Activated naive CD4-positive, alpha-beta T cell treated with anti-CD3 and anti-CD28 coated beads, Interleukin-2, amount 10 ng/mL, durations not matched to agents 7 days and 5 days (primary cell): ENCODE measurements around the gene TAPT1.

Experiments
- CTCF ChIA-PET: fragments of 350-600 bp; sonication (Branson Sonifier 250); formaldehyde crosslinking; loops from one replicate; lab custom pipeline; 2021; ENCODE audit warnings: antibody characterized with exemption; lab: Charles Lee
- DNase-seq: peaks from one replicate; pipeline ENCODE4 v3.0.0-alpha.2; 2020
- H3K27ac Mint-ChIP-seq: one replicate; pipeline ENCODE4 v1.8.0; 2021; ENCODE audit warnings: mild to moderate bottlenecking, moderate library complexity, mixed read lengths
- H3K27me3 Mint-ChIP-seq: one replicate; pipeline ENCODE4 v1.8.0; 2021; ENCODE audit warnings: mild to moderate bottlenecking, mixed read lengths
- H3K36me3 Mint-ChIP-seq: one replicate; pipeline ENCODE4 v1.8.0; 2021; ENCODE audit warnings: mixed read lengths
- H3K4me1 Mint-ChIP-seq: one replicate; pipeline ENCODE4 v1.8.0; 2021; ENCODE audit warnings: mixed read lengths
- H3K4me3 Mint-ChIP-seq: one replicate; pipeline ENCODE4 v1.8.0; 2021; ENCODE audit warnings: mild to moderate bottlenecking, moderate library complexity, mixed read lengths
- H3K9me3 Mint-ChIP-seq: one replicate; pipeline ENCODE4 v1.8.0; 2021; ENCODE audit warnings: mixed read lengths

The TAPT1 gene

DNA sequence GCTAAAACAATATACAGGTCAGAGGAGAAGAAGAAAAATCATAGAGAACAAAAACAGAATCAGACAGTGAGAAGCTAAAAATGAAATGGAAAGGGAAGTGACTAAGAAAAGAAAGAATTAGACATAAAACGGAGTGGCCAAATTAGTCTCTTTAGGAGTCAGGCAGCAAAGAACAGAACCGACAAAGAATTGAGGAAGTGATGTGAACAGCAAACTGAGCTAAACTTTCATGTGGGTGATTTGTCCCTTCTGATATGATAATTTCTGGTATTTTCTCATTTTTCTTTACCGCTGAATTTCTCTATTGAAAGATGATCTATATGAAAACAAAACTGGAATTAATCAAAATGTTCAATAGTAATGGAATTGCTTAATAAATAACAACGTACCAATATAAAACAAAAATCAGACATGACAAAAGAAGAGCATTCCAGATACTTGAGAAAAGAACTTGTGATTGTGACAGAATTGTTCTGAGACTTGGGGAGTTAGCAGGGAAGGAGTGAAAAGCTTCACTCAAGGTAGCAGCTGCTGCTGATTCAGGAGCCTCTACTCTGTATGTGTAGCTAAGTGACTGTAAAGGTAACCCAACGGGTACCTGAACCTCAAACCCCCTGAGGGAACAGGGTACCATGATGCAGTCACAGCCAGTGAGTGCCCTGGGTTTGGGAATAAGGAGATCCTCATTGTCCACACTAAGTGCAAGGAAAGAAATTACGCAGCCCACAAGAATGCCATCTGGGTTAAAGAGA, 8.8 kb downstream of the TAPT1 start:
- Mint-ChIP-seq H3K27ac (peak overlapping the region; percentile 78), H3K27me3 (no peaks in the 10 kb centered on the region), H3K9me3 (no peaks in the 10 kb centered on the region), H3K4me1 (peaks cover 67% of the 10 kb centered on the region), H3K36me3 (peaks cover 53% of the 10 kb centered on the region), H3K4me3 (no peak overlapping the region)
- CTCF ChIA-PET: interaction anchor here (0.7 to 2.4 kb wide), 2 partner anchors 9 to 1216 kb away, joined by 3 to 14 read pairs; no protein-coding TSS in a partner anchor
- DNase-seq: no peak

DNA sequence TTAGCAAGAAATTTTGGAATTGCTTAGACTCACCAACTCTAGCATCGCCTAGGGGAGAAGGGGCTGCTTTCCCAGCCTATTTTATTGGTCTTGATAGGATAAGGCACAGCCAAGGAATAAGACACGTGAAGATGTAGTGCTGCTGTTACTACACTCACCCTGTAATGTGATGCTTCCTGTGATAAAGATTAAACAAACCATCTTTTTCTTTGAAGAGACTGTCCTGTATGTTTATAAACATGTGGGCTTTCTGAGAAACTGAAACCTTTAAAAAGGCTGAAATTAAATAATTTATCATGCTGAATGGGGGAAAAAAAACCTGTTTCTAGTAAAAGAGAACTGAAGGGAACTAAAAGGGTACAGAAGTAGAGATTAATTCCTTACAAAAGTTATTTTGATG, 13.2 kb downstream of the TAPT1 start:
- no peaks in the 10 kb centered on the region for H3K27me3 Mint-ChIP-seq
- H3K9me3 Mint-ChIP-seq: no peaks in the 10 kb centered on the region
- CTCF ChIA-PET: interaction anchor here (1.1 to 1.7 kb wide), 2 partner anchors 11 to 14 kb away, joined by 4 read pairs; no protein-coding TSS in a partner anchor
- peak overlapping the region; percentile 14 for H3K4me3 Mint-ChIP-seq
- peaks cover 47% of the 10 kb centered on the region for H3K36me3 Mint-ChIP-seq
- DNase-seq: no peak
- peaks cover 56% of the 10 kb centered on the region for H3K4me1 Mint-ChIP-seq
- peak overlapping the region; percentile 53 for H3K27ac Mint-ChIP-seq

- Mint-ChIP-seq H3K9me3 (no peaks in the 10 kb centered on the region), H3K4me1 (peaks cover 52% of the 10 kb centered on the region), H3K27me3 (no peaks in the 10 kb centered on the region), H3K4me3 (no peak overlapping the region), H3K36me3 (peaks cover 46% of the 10 kb centered on the region), H3K27ac (no peak overlapping the region)
- DNase-seq: no peak
- CTCF ChIA-PET: interaction anchor here (1.7 kb wide), 1 partner anchor 13 kb away, joined by 4 read pairs; no protein-coding TSS in a partner anchor
These were observed 14.0 kb downstream of the TAPT1 start for GRCh38 chr4:16212138-16212782.

- H3K9me3 Mint-ChIP-seq: no peaks in the 10 kb centered on the region
- H3K36me3 Mint-ChIP-seq: peaks cover 19% of the 10 kb centered on the region
- H3K4me3 Mint-ChIP-seq: no peak overlapping the region
- H3K4me1 Mint-ChIP-seq: peaks cover 28% of the 10 kb centered on the region
- no peak for DNase-seq
- H3K27me3 Mint-ChIP-seq: no peaks in the 10 kb centered on the region
- CTCF ChIA-PET: interaction anchor here (2.3 to 3.2 kb wide), 3 partner anchors 8 to 11 kb away, joined by 14 to 17 read pairs (median 16); no protein-coding TSS in a partner anchor
- no peak overlapping the region for H3K27ac Mint-ChIP-seq
These were observed 18.9 kb downstream of the TAPT1 start for GRCh38 chr4:16207409-16207808.

DNA sequence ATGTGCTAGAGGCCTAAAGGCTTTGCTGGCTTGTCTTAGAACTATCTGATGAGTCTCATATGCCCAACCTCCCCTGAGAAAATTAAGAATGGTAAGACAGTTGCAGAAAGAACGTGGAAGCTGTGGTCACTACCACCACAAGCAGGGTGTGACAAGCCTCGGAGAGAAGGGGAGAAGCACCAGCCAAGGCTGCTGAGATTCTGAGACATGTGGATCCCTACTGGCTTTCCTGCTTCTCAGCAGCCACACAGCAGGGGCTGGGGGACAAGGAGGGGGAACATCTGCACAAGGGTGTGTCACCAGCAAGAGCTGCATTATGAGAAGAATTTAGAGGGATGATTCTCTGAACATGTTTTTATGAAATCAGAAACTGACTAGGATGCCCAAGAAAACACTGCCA, 19.4 kb downstream of the TAPT1 start:
- no peak overlapping the region for H3K4me3 Mint-ChIP-seq
- no peak for DNase-seq
- no peaks in the 10 kb centered on the region for H3K27me3 Mint-ChIP-seq
- peaks cover 22% of the 10 kb centered on the region for H3K4me1 Mint-ChIP-seq
- CTCF ChIA-PET: interaction anchor here (1.7 to 3.2 kb wide), 3 partner anchors 10 to 14 kb away, joined by 8 to 17 read pairs (median 14); no protein-coding TSS in a partner anchor
- H3K9me3 Mint-ChIP-seq: no peaks in the 10 kb centered on the region
- no peak overlapping the region for H3K27ac Mint-ChIP-seq
- peaks cover 19% of the 10 kb centered on the region for H3K36me3 Mint-ChIP-seq

DNA sequence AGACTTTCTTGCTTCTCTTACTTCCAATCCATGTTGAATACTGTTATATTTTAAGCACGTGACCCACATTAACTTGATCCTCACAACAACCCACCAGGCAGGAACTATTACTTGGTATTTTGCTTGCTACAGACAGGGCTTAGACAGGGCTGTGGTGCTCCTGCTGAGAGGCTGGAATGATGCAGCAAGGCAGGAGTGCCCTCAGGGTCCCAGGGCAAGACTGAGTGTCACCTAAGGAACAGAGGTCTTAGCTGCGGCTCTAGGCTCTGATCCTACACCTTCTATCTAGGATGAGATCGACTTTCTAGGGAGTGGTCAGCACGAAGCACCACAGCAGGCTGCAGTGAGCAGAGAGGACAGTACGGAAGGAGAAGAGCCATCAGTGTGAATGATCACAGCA, 20.0 kb downstream of the TAPT1 start:
- Mint-ChIP-seq H3K9me3 (no peaks in the 10 kb centered on the region), H3K4me3 (no peak overlapping the region), H3K27me3 (no peaks in the 10 kb centered on the region), H3K4me1 (peaks cover 21% of the 10 kb centered on the region), H3K27ac (no peak overlapping the region), H3K36me3 (peaks cover 22% of the 10 kb centered on the region)
- CTCF ChIA-PET: interaction anchor here (0.6 to 3.2 kb wide), 12 partner anchors 8 to 178 kb away, joined by 3 to 17 read pairs (median 4); no protein-coding TSS in a partner anchor
- no peak for DNase-seq

DNA sequence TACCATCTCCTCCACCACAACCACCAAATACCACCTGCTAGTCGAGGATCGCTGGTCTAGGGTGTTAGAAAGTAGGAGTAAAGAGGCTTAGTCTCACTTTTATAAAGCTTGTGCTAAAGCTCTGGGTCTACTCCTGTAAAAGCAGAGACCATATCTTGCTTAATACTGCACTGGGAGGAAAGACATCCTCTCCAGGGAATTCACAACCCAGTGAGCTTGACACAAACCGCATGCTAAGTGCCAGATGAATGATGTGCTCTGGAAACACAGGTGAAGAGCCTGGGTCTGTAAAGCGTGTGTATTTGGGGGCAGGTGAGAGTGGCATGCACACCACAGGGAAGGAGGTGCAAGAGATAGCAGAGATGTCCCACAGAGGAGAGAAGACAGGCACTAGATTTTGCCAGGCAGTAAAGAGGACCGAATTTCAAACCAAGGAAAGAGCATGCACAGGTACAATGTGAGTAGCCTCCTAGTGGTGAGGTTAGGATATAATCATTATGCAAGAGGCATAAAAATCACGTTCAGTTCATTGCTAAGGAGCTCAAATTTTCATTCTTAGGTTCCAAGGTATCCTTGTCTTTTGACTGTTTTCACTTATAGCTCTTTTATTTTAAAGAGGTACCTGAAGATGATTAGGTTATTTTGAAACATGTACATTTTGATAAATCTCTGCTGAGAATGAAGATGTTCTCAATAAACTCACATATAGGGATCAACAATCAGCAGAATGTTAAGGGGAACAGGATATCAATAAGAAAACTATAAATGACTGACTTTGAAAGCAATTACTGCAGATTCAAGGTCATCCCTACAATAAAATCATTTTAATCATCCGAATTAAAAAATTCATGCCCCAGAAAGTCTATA, 20.7 kb downstream of the TAPT1 start:
- DNase-seq: no peak
- peaks cover 22% of the 10 kb centered on the region for H3K36me3 Mint-ChIP-seq
- H3K4me3 Mint-ChIP-seq: no peak overlapping the region
- H3K27ac Mint-ChIP-seq: no peak overlapping the region
- H3K27me3 Mint-ChIP-seq: no peaks in the 10 kb centered on the region
- CTCF ChIA-PET: interaction anchor here (0.6 to 3.2 kb wide), 14 partner anchors 9 to 560 kb away, joined by 3 to 17 read pairs (median 3); no protein-coding TSS in a partner anchor
- no peaks in the 10 kb centered on the region for H3K9me3 Mint-ChIP-seq
- H3K4me1 Mint-ChIP-seq: peaks cover 21% of the 10 kb centered on the region

- Mint-ChIP-seq H3K27me3 (no peaks in the 10 kb centered on the region), H3K4me1 (peaks cover 21% of the 10 kb centered on the region), H3K4me3 (no peak overlapping the region), H3K27ac (no peak overlapping the region), H3K9me3 (no peaks in the 10 kb centered on the region), H3K36me3 (peaks cover 22% of the 10 kb centered on the region)
- CTCF ChIA-PET: no interaction called here
- DNase-seq: no peak
These were observed 21.8 kb downstream of the TAPT1 start for GRCh38 chr4:16204505-16204904.

- no peaks in the 10 kb centered on the region for H3K9me3 Mint-ChIP-seq
- DNase-seq: no peak
- no peaks in the 10 kb centered on the region for H3K27me3 Mint-ChIP-seq
- H3K27ac Mint-ChIP-seq: no peak overlapping the region
- peaks cover 21% of the 10 kb centered on the region for H3K4me1 Mint-ChIP-seq
- no peak overlapping the region for H3K4me3 Mint-ChIP-seq
- H3K36me3 Mint-ChIP-seq: peaks cover 18% of the 10 kb centered on the region
- CTCF ChIA-PET: no interaction called here
These were observed 23.2 kb downstream of the TAPT1 start for GRCh38 chr4:16203083-16203482.

DNA sequence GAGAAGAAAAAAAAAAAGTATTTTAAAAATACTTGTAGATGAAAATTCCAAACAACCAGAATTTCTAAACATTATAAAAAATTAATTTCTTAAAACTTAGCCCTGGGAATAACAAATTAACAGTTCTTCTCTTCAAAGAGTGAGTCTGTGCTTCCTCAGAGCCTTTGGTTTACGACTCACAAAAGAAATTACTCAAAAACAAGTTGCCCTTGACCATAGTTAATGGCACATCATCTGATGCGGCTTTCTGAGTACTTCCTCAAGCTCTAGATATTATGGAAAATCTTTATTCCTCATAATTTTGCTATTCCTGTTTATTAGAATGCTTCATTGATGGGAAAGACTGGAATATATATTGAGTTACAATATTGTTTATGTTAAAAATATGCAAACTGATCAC, 23.7 kb downstream of the TAPT1 start:
- CTCF ChIA-PET: interaction anchor here (1.2 kb wide), 1 partner anchor 12 kb away, joined by 4 read pairs; no protein-coding TSS in a partner anchor
- Mint-ChIP-seq H3K4me3 (no peak overlapping the region), H3K9me3 (no peaks in the 10 kb centered on the region), H3K27ac (no peak overlapping the region), H3K4me1 (peaks cover 21% of the 10 kb centered on the region), H3K36me3 (peaks cover 19% of the 10 kb centered on the region), H3K27me3 (no peaks in the 10 kb centered on the region)
- DNase-seq: no peak

DNA sequence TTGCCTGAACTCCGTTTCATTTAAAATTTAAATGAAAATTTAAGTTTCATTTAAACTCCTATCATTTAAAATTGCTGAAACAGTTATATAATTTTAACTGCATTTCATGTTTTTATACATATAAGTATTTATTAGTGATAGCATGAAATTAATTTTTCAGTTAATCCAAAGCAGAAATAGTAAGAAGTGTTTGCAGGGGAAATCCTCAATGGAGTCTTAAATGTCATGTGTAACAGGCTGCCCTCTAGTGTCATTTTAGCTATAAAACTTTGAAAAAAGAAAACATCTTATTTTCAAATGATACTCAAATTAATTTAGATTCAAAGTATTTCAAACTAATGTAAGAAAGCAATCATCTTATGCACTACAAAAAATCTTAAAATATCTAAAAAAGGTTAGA, 27.2 kb downstream of the TAPT1 start:
- Mint-ChIP-seq H3K4me3 (no peak overlapping the region), H3K27me3 (no peaks in the 10 kb centered on the region), H3K4me1 (peaks cover 18% of the 10 kb centered on the region), H3K9me3 (no peaks in the 10 kb centered on the region), H3K27ac (no peak overlapping the region), H3K36me3 (peaks cover 25% of the 10 kb centered on the region)
- DNase-seq: no peak
- CTCF ChIA-PET: interaction anchor here (0.7 to 2.1 kb wide), 11 partner anchors 9 to 251 kb away, joined by 3 to 16 read pairs (median 4); no protein-coding TSS in a partner anchor

GRCh38 chr4:16197876-16198665, 28.2 kb downstream of the TAPT1 start:
- CTCF ChIA-PET: interaction anchor here (0.7 to 1.2 kb wide), 6 partner anchors 8 to 252 kb away, joined by 3 to 8 read pairs (median 4); no protein-coding TSS in a partner anchor
- H3K27ac Mint-ChIP-seq: no peak overlapping the region
- no peaks in the 10 kb centered on the region for H3K9me3 Mint-ChIP-seq
- H3K4me3 Mint-ChIP-seq: no peak overlapping the region
- H3K27me3 Mint-ChIP-seq: no peaks in the 10 kb centered on the region
- H3K36me3 Mint-ChIP-seq: peaks cover 25% of the 10 kb centered on the region
- no peak for DNase-seq
- H3K4me1 Mint-ChIP-seq: peaks cover 18% of the 10 kb centered on the region
